ENCODE measurements around the gene CHRNA10.

- no peak for TF ChIP-seq POLR2A (IDR thresholded peaks at IDR 0.05)
- no peak for TF ChIP-seq CTCF (IDR thresholded peaks at IDR 0.05)
Observed at GRCh38 chr11:3669742-3670183, 1.4 kb downstream of the CHRNA10 start.

All from Peyer's patch (tissue), 4 donors.